Hindlimb muscle (tissue), 1 donor: ENCODE results near the gene FYTTD1. TPM values are rescaled to one million over a fixed set of nuclear protein-coding genes. Genes with fewer than 3 reads are reported as not detected.

ENCODE experiments used
- DNase-seq: peaks from one replicate; pipeline ENCODE4 v3.0.0-alpha.2; 2013
- polyA plus RNA-seq: library from polyadenylated mRNA; unstranded; fragments of 120-200 nt; gene quantifications from one replicate; pipeline ENCODE4 v1.2.1, GENCODE V29; 2013; ENCODE audit not compliant: insufficient read length

Gene FYTTD1
- polyA plus RNA-seq, 1 donor = 64.1 TPM

- DNase-seq = no peak
Measured at GRCh38 chr3:197793247-197793646, 43.6 kb downstream of the FYTTD1 start.

DNA sequence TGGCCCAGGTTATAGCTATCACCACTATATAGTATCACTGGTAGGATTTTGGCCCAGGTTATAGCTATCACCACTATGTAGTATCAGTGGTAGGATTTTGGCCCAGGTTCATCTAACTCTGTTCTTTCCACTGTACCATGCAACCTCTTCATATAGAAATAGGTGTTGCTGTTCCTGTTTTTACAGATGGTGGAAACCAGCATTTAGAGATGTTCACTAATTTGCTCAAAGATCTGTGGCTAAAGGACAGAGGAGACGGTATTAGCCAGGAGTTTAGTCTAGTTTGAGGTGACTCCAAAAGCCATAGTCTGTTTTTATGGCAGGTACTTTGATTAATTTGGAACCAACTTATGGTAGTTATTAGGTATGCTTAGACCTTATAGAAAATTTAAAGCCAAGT, 44.4 kb downstream of the FYTTD1 start:
- no peak for DNase-seq

DNA sequence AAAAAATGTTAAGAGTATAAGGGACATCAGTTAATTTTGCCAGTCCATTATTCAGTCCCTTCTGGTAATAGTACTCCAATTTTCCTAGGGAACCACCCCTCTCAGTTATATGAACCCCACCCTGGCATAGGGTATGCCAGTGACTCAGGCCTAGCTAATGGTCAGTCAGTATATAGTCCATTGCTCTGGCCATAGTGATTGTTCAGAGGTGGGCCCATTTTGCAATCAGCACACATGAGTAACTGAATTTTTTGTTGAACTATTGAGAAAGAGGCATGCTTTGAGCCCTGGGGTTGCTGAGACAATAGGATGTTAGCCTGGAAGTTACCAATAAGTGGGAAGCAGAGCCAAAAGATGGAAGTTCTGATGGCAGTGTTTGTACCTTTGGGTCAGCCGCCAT, 45.5 kb downstream of the FYTTD1 start:
- no peak for DNase-seq

GRCh38 chr3:197796087-197796486, 46.4 kb downstream of the FYTTD1 start:
- DNase-seq = no peak

DNA sequence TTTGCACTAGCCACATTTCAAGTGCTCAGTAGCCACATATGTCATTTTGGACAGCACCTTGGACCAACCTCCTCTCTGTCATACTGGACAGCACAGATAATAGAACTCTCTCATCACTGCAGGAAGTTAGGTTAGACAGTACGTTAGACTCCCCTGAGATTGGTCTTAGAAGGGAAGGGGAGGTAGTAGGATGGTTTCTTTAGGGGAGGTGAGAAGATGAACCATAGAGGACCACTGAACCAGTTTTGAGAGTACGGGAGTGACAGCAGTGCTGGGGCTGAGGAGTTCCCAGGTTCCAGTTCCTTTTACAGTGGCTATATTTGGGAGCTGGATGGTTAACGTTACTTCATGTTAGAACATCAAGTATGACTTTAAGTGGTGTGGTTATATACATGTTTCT, 49.2 kb downstream of the FYTTD1 start:
- no peak for DNase-seq

- DNase-seq = no peak
Measured at GRCh38 chr3:197800379-197800778, 50.7 kb downstream of the FYTTD1 start.

DNA sequence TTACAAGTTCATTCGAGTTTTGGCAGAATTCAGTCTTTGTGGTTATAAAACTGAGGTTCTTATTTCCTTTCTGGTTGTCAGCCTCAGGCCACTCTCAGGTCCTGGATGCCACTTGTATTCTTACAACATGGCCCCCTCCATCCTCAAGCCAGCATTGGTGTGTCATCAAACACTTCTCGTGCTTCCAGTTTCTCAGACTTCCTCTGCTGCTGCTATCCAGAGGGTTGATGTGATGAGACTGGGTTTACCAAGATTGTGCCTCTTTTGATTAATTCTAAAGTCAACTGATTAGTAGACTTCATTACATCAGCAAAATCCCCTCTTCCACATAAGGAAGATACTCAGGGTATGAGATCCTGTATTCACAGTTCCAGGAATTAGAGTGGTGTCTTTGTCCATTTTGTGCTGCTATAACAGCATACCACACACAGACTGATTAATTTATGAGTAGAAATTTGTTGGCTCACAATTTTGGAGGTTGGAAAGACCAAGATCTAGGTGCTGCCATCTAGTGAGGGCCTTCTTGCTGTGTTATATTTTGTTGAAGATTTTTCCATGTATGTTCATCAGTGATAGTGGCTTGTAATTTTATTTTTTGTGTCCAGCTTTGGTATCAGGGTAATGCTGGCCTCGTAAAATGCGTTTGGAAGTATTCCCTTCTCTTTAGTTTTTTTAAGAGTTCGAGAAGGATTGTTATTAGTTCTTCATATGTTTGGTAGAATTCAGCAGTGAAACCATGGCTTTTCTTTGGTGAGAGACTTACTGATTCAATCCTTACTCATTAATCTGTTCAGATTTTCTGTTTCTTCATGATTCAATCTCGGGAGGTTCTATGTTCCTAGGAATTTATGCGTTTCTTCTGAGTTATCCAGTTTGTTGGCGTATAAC, 52.5 kb downstream of the FYTTD1 start:
- no peak for DNase-seq

- no peak for DNase-seq
Measured at GRCh38 chr3:197802779-197803459, 53.2 kb downstream of the FYTTD1 start.

DNA sequence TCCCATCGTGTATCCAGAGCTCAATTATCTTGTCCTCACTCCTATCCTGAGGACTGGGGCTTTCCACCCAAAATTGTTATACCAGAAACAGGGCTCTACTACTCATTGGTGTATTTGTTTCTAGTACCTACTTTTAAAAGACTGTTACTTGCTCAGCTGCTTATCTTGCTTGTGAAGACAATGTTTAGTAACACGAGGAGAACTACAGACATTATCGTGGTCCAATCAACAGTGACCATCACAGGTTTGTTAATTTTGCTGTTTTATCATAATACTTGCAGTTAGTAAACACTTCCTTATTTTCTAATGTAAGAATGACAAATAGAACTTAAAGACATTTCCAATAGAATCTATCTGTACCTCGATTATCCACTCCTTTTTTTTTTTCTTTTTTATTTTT, 54.8 kb downstream of the FYTTD1 start:
- no peak for DNase-seq

DNA sequence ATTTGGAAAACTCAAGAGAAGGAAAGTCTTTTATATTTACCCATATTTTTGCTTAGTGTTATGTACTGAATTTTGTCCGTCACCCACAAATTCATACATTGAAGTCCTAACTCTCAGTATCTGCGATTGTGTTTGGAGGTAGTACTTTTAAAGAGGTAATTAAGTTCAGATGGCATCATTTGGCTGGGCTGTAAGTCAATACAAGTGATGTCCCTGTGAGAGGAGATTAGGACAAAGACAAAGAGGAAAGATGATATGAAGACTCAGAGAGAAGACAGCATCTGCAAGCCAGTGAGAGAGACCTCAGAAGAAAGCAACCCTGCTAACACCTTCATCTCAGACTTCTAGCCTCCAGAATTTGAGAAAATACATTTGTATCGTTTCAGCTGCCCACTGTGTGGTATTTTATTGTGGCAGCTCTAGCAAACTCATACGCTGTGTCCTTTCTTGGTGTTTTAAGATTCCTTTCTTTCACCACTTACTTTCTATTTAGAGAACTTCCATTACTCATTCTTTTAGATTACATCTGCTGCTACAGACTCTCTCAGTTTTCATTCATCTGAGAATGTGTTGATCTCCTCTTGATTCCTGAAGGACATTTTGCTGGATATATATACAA, 58.4 kb downstream of the FYTTD1 start:
- no peak for DNase-seq

GRCh38 chr3:197809356-197810020, 59.8 kb downstream of the FYTTD1 start:
- DNase-seq = peak; percentile 42

GRCh38 chr3:197810901-197811300, 61.2 kb downstream of the FYTTD1 start:
- no peak for DNase-seq

DNA sequence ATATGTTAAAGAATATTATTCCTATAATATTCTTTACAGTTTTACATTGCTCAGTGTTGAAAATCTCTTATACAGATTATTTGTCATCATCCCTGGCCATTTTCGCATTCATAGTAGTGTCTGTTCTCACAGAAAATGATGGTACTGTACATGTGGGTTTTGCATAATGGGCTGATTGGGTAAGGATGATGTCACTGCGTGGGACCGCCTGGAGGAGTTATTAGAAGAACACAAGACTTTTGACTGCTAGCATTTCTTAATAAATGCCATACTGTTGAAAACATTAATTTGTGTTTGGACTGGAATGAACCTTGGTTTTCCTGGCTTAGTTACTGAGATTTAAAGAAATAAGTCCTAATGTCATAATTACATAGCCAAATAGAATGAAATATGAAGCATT, 61.7 kb downstream of the FYTTD1 start:
- peak; percentile 49 for DNase-seq

- DNase-seq = no peak
Measured at GRCh38 chr3:197814372-197814771, 64.7 kb downstream of the FYTTD1 start.

GRCh38 chr3:197820550-197821335, 71.1 kb downstream of the FYTTD1 start:
- no peak for DNase-seq

DNA sequence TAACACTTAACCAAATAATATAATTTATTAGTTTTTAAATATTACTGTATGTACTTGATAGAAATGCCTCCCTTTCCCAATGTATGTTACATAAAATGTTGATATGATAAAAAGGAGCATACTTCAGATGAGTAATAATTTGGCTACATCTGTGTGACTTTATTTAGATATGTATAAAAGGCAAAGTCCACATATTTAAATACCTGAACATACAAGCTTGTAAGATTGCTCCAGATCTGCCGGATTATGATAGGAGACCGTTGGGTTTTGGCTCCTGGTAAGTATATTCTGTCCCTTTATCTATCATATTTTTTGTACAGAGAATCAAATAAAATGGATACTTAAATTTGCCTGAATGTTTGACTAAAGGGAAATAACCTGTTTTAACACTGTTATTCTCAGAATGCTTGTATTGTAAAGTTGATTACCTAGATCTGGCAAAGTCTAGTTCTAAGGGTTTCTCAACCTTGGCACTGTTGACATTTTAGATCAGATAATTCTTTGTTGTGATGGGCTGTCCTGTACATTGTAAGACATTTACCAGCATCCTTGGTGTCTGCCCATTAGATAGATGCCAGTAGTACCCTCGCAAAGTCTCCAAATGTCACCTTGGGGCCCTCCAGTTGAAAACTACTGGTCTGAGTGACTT, 79.8 kb downstream of the FYTTD1 start:
- no peak for DNase-seq

DNA sequence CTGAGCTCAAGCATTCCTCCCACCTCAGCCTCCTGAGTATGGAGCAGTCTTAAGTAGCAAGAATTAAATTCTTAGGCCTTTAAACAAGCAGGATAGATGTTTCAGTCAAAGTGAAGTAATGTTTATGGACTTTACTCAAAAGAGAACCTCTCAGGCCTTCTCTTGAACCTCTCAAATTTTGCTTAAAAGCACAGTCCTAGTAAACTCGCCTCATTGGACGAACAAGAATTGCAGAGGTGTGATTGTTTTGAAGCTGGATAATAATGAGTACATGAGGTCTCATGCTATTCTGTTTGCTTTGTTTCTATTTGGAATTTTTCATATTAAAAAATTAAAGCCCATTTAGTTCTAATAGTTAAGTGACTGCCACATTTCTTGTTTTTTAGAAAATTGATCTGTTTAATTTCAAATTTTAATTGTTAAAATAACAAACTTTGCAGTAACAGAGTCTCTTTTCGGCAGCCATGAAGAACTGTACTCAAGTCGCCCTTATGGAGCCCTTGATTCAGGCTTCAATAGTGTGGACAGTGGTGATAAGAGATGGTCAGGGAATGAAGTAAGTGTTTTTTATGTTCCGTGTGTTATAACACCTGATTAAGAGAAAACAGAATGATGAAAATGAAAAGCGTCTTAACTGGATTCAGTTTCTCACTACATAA, 80.8 kb downstream of the FYTTD1 start:
- no peak for DNase-seq

DNA sequence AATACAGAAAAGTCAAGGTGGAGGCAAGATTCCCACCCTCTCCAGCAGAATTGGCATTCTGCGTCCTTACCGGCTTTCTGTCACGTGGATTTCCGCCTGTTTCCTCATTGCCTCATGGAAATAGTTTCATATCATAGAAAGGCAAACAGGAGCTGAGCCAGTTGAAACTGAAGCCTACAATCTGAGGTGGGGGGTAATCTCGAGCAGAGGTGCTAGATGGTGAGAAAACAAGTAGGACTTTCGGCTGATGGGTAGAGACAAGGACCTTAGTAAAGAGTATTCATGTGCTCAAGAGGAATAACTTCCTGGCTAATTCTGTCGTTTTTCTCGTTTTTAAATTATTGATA, 81.3 kb downstream of the FYTTD1 start:
- DNase-seq = no peak

- no peak for DNase-seq
Measured at GRCh38 chr3:197833930-197834715, 84.4 kb downstream of the FYTTD1 start.

DNA sequence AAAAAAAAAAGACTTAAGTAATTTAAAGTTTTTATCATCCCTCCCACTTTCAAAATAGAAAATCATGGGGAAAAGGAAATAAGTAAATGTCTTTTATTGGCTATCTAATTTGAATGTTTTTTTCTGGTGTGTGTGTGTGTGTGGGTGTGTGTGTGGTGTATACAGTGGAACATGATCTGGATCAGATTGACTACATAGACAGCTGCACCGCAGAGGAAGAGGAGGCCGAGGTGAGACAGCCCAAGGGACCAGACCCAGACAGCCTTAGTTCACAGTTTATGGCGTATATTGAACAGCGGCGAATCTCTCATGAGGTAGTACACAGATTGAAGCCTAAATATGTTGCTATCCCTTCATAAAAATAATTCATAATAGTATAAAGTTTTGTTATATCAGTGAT, 85.8 kb downstream of the FYTTD1 start:
- no peak for DNase-seq
